ENCODE results near the gene FGA. TPM values are rescaled to one million over a fixed set of nuclear protein-coding genes. Genes with fewer than 3 reads are reported as not detected.

FGA gene
- total and polyA plus RNA-seq, 4 experiments from 2014 or later, result not detected

DNA sequence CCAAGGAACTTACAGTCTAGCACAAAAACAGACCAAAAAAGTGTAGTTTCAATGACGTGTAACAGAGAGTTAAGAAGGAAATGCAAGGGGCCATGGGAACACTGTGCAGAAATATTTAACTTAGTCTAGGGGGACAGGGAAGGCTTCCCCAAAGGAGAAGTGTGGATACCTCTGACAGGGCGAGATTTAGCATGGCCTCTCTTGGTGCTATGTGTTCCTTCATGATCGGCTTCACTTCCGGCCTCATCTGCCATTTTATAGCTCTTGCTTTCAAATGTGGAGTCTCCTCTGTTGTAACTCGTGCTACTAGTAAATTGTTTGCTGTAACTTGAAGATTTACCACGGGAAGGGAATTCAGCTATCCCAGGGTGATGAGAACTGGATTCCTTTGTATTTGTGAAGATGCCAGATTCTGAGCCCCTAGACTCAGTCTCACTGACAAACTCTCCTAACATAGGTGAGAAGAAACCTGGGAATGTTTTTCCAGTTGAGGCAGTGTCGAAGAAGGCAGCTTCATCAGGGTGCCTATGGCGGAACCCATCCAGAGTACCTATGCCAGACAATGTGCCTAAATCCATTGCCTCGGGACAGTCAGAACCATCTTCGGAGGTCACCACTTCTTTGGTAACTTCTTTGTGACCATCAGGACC lies 5.0 kb downstream of the FGA start:
- intact Hi-C loops (cut with micrococcal nuclease), result no loop called here
- Histone ChIP-seq H3K27ac (ENCODE audit: low read depth, low read length) (no peak overlapping the region), H3K36me3 (ENCODE audit: insufficient read depth, low read length) (no peaks in the 10 kb centered on the region), H3K4me1 (ENCODE audit: insufficient read depth, low read length) (no peaks in the 10 kb centered on the region), H3K27me3 (ENCODE audit: insufficient read depth, low read length) (no peaks in the 10 kb centered on the region), H3K9me3 (ENCODE audit: control insufficient read depth in 1 of 2, low read length in 2 of 2) (no peaks in the 10 kb centered on the region), H3K4me3 (ENCODE audit: low read length in 2 of 2) (no peak overlapping the region)
- peaks cover 9 to 13% of the 10 kb centered on the region in 2 donors for H3K27me3 Mint-ChIP-seq
- ChIA-PET CTCF (ENCODE audit: partially characterized antibody) (interaction anchor here (0.7 to 0.8 kb wide), 2 partner anchors 9 to 14 kb away, joined by 3 read pairs; no protein-coding TSS in a partner anchor), POLR2A (ENCODE audit: partially characterized antibody) (no interaction called here)
- peaks cover 0 to 2% (median 0%) of the 10 kb centered on the region in 4 donors for H3K4me1 Mint-ChIP-seq
- no peak overlapping the region for H3K4me3 Mint-ChIP-seq
- DNase-seq, result no peak
- H3K36me3 Mint-ChIP-seq, result no peaks in the 10 kb centered on the region
- no peak overlapping the region for H3K27ac Mint-ChIP-seq
- no peaks in the 10 kb centered on the region for H3K9me3 Mint-ChIP-seq

DNA sequence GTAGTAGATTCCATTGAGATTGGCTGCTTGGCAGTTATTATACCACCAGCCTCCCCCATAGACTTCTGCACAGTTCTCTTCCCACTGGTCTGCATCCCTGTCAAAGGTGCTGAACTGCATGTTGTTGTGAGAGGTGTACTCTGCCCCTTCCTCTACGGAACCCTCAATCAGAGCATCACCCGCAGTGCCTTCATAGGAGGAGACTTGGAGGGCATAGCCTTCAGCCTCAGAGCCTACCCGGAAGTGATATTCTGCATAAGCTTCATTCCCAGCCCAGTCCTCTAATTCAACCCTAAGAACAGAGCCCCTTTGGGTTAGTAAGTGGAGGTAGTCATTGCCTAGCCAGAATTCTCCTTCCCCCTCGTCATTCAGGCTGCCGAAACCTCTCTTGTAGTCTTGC lies 6.3 kb downstream of the FGA start:
- CTCF ChIA-PET (ENCODE audit: partially characterized antibody), result no interaction called here
- Histone ChIP-seq H3K4me3 (ENCODE audit: low read length in 2 of 2) (no peak overlapping the region), H3K9me3 (ENCODE audit: control insufficient read depth in 1 of 2, low read length in 2 of 2) (no peaks in the 10 kb centered on the region), H3K36me3 (ENCODE audit: insufficient read depth, low read length) (no peaks in the 10 kb centered on the region), H3K4me1 (ENCODE audit: insufficient read depth, low read length) (no peaks in the 10 kb centered on the region), H3K27ac (ENCODE audit: low read depth, low read length) (no peak overlapping the region), H3K27me3 (ENCODE audit: insufficient read depth, low read length) (no peaks in the 10 kb centered on the region)
- Mint-ChIP-seq H3K4me3 (no peak overlapping the region), H3K36me3 (no peaks in the 10 kb centered on the region), H3K27ac (no peak overlapping the region), H3K9me3 (no peaks in the 10 kb centered on the region), H3K4me1 (peaks cover 0 to 2% (median 0%) of the 10 kb centered on the region in 4 donors), H3K27me3 (peaks cover 8 to 12% of the 10 kb centered on the region in 2 donors)
- intact Hi-C loops (cut with micrococcal nuclease), result no loop called here
- POLR2A ChIA-PET (ENCODE audit: partially characterized antibody), result no interaction called here
- no peak for DNase-seq

DNA sequence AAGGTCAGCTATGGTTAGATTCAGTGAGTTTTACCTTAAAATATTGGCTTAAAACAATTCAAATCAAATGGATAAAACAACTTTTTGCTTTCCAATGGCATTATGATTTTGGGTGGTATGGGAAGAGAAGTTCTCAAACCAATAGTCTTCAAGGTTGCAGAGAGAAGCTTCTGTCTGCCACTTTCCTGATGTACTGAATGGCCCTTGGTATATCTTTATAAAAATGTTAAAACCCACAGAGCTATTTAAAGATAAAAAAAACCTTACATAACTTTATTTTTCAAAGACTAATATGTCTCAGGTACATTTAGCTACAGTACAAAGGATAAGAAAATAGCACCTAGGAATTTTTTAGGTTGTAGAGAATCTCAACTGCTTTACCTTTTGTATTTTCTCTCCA lies 6.9 kb downstream of the FGA start:
- no peak for DNase-seq
- Histone ChIP-seq H3K36me3 (ENCODE audit: insufficient read depth, low read length) (no peaks in the 10 kb centered on the region), H3K27ac (ENCODE audit: low read depth, low read length) (no peak overlapping the region), H3K27me3 (ENCODE audit: insufficient read depth, low read length) (no peaks in the 10 kb centered on the region), H3K4me1 (ENCODE audit: insufficient read depth, low read length) (no peaks in the 10 kb centered on the region), H3K9me3 (ENCODE audit: control insufficient read depth in 1 of 2, low read length in 2 of 2) (no peaks in the 10 kb centered on the region), H3K4me3 (ENCODE audit: low read length in 2 of 2) (no peak overlapping the region)
- Mint-ChIP-seq H3K4me1 (peaks cover 0 to 2% (median 0%) of the 10 kb centered on the region in 4 donors), H3K4me3 (no peak overlapping the region), H3K27ac (no peak overlapping the region), H3K27me3 (peaks cover 10 to 12% of the 10 kb centered on the region in 2 donors), H3K9me3 (no peaks in the 10 kb centered on the region), H3K36me3 (no peaks in the 10 kb centered on the region)
- intact Hi-C loops (cut with micrococcal nuclease), result no loop called here
- CTCF ChIA-PET (ENCODE audit: partially characterized antibody), result no interaction called here
- POLR2A ChIA-PET (ENCODE audit: partially characterized antibody), result no interaction called here

DNA sequence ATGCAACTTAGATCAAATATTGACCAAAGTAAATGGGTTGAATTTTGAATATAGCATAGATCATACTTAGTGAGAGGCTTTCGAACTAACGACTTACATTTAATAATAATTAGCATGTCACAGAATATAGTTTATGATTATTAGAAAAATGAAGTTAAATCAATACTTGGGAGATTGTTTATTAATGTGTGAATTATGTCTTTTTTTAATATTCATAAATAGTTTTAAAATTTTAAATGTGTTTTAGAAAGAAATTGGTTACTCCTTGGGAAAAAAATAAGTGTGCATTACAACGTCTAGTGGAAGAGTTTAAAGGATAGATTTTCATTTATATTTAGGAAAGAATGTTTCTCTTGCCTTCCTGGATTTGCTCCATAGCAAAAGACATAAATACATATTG lies 7.3 kb downstream of the FGA start:
- H3K9me3 Mint-ChIP-seq, result no peaks in the 10 kb centered on the region
- H3K27ac ChIP-seq (ENCODE audit: low read depth, low read length), result no peak overlapping the region
- peaks cover 0 to 2% (median 0%) of the 10 kb centered on the region in 4 donors for H3K4me1 Mint-ChIP-seq
- no peaks in the 10 kb centered on the region for H3K36me3 Mint-ChIP-seq
- no peak overlapping the region for H3K4me3 ChIP-seq (ENCODE audit: low read length in 2 of 2)
- no peaks in the 10 kb centered on the region for H3K4me1 ChIP-seq (ENCODE audit: insufficient read depth, low read length)
- no peak for DNase-seq
- POLR2A ChIA-PET (ENCODE audit: partially characterized antibody), result no interaction called here
- H3K4me3 Mint-ChIP-seq, result no peak overlapping the region
- H3K27ac Mint-ChIP-seq, result no peak overlapping the region
- no peaks in the 10 kb centered on the region for H3K9me3 ChIP-seq (ENCODE audit: control insufficient read depth in 1 of 2, low read length in 2 of 2)
- no peaks in the 10 kb centered on the region for H3K27me3 ChIP-seq (ENCODE audit: insufficient read depth, low read length)
- CTCF ChIA-PET (ENCODE audit: partially characterized antibody), result no interaction called here
- peaks cover 10 to 13% of the 10 kb centered on the region in 2 donors for H3K27me3 Mint-ChIP-seq
- H3K36me3 ChIP-seq (ENCODE audit: insufficient read depth, low read length), result no peaks in the 10 kb centered on the region
- intact Hi-C loops (cut with micrococcal nuclease), result no loop called here

DNA sequence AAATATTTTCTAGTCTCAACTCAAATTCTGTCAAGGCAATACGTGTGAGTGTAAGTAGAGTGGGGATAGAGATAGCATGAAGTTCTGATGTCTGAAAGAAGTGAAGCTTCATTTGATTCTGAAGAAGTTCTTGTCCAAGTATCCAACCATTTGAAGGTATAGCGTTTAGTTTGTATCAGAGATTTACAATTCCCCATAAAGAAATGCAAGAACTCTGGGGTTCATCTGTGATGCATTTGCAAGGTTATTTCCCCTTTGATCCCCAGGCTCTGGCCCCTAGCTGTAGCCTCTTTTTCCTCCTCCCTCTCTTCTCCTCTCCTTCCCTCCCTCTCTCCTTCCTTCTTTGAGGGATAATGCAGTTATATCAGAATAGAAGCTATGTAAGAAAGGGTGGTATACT lies 7.8 kb downstream of the FGA start:
- H3K4me1 ChIP-seq (ENCODE audit: insufficient read depth, low read length), result no peaks in the 10 kb centered on the region
- intact Hi-C loops (cut with micrococcal nuclease), result no loop called here
- CTCF ChIA-PET (ENCODE audit: partially characterized antibody), result no interaction called here
- no peaks in the 10 kb centered on the region for H3K27me3 ChIP-seq (ENCODE audit: insufficient read depth, low read length)
- H3K4me1 Mint-ChIP-seq, result peaks cover 0 to 2% (median 0%) of the 10 kb centered on the region in 4 donors
- H3K36me3 ChIP-seq (ENCODE audit: insufficient read depth, low read length), result no peaks in the 10 kb centered on the region
- no peak overlapping the region for H3K27ac Mint-ChIP-seq
- no peak for DNase-seq
- POLR2A ChIA-PET (ENCODE audit: partially characterized antibody), result no interaction called here
- no peaks in the 10 kb centered on the region for H3K9me3 ChIP-seq (ENCODE audit: control insufficient read depth in 1 of 2, low read length in 2 of 2)
- H3K36me3 Mint-ChIP-seq, result no peaks in the 10 kb centered on the region
- no peak overlapping the region for H3K4me3 ChIP-seq (ENCODE audit: low read length in 2 of 2)
- H3K4me3 Mint-ChIP-seq, result no peak overlapping the region
- no peaks in the 10 kb centered on the region for H3K9me3 Mint-ChIP-seq
- H3K27me3 Mint-ChIP-seq, result peaks cover 11 to 13% of the 10 kb centered on the region in 2 donors
- no peak overlapping the region for H3K27ac ChIP-seq (ENCODE audit: low read depth, low read length)

DNA sequence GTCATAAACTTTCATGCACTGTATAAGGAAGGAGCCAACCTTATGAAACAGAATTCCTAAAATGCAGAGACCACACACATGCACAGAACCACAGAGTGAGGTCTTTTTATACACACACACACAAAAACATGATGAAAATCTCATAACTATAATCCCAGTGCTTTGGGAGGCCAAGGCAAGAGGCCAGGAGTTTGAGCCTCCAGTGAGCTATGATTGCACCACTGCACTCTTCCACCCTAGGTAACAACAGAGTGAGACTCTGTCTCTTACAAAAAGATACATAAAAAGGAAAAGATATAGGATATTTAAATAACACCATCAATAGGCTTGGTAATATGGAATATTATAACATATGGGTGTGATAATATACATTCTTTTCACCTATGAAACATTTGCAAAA lies 10.6 kb downstream of the FGA start:
- H3K27me3 ChIP-seq (ENCODE audit: insufficient read depth, low read length), result no peaks in the 10 kb centered on the region
- H3K4me1 ChIP-seq (ENCODE audit: insufficient read depth, low read length), result no peaks in the 10 kb centered on the region
- Mint-ChIP-seq H3K36me3 (no peaks in the 10 kb centered on the region), H3K4me1 (no peaks in the 10 kb centered on the region), H3K27me3 (peaks cover 8 to 11% of the 10 kb centered on the region in 2 donors), H3K9me3 (no peaks in the 10 kb centered on the region), H3K27ac (no peak overlapping the region), H3K4me3 (no peak overlapping the region)
- no peak for DNase-seq
- CTCF ChIA-PET (ENCODE audit: partially characterized antibody), result no interaction called here
- POLR2A ChIA-PET (ENCODE audit: partially characterized antibody), result no interaction called here
- intact Hi-C loops (cut with micrococcal nuclease), result no loop called here
- no peaks in the 10 kb centered on the region for H3K9me3 ChIP-seq (ENCODE audit: control insufficient read depth in 1 of 2, low read length in 2 of 2)
- H3K4me3 ChIP-seq (ENCODE audit: low read length in 2 of 2), result no peak overlapping the region
- H3K27ac ChIP-seq (ENCODE audit: low read depth, low read length), result no peak overlapping the region
- H3K36me3 ChIP-seq (ENCODE audit: insufficient read depth, low read length), result no peaks in the 10 kb centered on the region

DNA sequence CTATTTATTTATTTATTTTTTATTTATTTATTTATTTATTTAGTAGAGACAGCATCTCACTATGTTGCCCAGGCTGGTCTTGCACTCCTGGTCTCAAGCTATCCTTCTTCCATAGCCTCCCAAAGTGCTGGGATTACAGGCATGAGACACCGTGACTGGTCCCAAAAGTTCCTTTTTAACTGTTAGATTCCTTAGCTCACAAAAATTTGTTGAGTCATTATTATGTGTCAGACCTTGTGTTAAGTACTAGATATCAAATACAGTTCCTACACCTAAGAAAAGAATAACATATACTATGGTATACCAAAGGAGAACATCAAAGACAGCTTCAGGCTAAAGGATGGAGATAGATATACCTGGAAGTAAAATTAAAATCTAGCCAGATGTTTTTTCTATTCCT lies 11.6 kb downstream of the FGA start:
- H3K27me3 ChIP-seq (ENCODE audit: insufficient read depth, low read length), result no peaks in the 10 kb centered on the region
- ChIA-PET CTCF (ENCODE audit: partially characterized antibody) (no interaction called here), POLR2A (ENCODE audit: partially characterized antibody) (no interaction called here)
- intact Hi-C loops (cut with micrococcal nuclease), result no loop called here
- Mint-ChIP-seq H3K36me3 (no peaks in the 10 kb centered on the region), H3K4me1 (no peaks in the 10 kb centered on the region), H3K4me3 (no peak overlapping the region), H3K9me3 (no peaks in the 10 kb centered on the region), H3K27ac (no peak overlapping the region), H3K27me3 (peaks cover 10 to 11% of the 10 kb centered on the region in 2 donors)
- H3K36me3 ChIP-seq (ENCODE audit: insufficient read depth, low read length), result no peaks in the 10 kb centered on the region
- H3K27ac ChIP-seq (ENCODE audit: low read depth, low read length), result no peak overlapping the region
- no peaks in the 10 kb centered on the region for H3K9me3 ChIP-seq (ENCODE audit: control insufficient read depth in 1 of 2, low read length in 2 of 2)
- H3K4me1 ChIP-seq (ENCODE audit: insufficient read depth, low read length), result no peaks in the 10 kb centered on the region
- no peak overlapping the region for H3K4me3 ChIP-seq (ENCODE audit: low read length in 2 of 2)
- no peak for DNase-seq

DNA sequence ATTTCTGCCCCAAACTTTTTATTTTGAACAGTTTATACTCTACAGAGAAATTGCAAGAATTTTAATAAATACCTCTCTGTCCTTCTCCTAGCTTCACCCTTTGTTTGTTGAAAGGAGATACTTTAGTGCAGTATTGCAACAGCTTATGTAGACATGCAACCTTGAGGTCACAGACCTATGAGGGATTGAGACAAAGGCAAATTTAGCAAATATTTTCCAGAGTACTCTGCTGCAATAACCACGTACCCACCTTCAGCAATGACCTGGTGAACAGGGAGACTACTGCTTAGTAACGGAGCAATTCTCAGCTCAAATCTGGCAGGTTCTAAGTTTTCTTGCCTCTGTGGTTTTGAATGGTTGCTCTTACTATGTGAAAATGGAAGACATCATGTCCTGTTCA lies 13.2 kb downstream of the FGA start:
- DNase-seq, result no peak
- no peaks in the 10 kb centered on the region for H3K36me3 Mint-ChIP-seq
- CTCF ChIA-PET (ENCODE audit: partially characterized antibody), result no interaction called here
- H3K4me1 Mint-ChIP-seq, result no peaks in the 10 kb centered on the region
- peaks cover 10 to 11% of the 10 kb centered on the region in 2 donors for H3K27me3 Mint-ChIP-seq
- no peak overlapping the region for H3K27ac Mint-ChIP-seq
- H3K36me3 ChIP-seq (ENCODE audit: insufficient read depth, low read length), result no peaks in the 10 kb centered on the region
- H3K4me3 Mint-ChIP-seq, result no peak overlapping the region
- H3K9me3 ChIP-seq (ENCODE audit: control insufficient read depth in 1 of 2, low read length in 2 of 2), result no peaks in the 10 kb centered on the region
- no peaks in the 10 kb centered on the region for H3K4me1 ChIP-seq (ENCODE audit: insufficient read depth, low read length)
- no peaks in the 10 kb centered on the region for H3K27me3 ChIP-seq (ENCODE audit: insufficient read depth, low read length)
- no peak overlapping the region for H3K27ac ChIP-seq (ENCODE audit: low read depth, low read length)
- no peak overlapping the region for H3K4me3 ChIP-seq (ENCODE audit: low read length in 2 of 2)
- no peaks in the 10 kb centered on the region for H3K9me3 Mint-ChIP-seq
- intact Hi-C loops (cut with micrococcal nuclease), result no loop called here
- POLR2A ChIA-PET (ENCODE audit: partially characterized antibody), result no interaction called here

Measured in CD4-positive, alpha-beta memory T cell (primary cell).